OCI-LY1 (cell line): ENCODE results near the gene RANBP17.

ENCODE experiments used
- H2AFZ ChIP-seq: fragments of 200-600 bp; sonication (generic), shearing (Covaris generic); 2 replicates; pipeline ENCODE4 v1.6.0; 2014; ENCODE audit warnings: antibody characterized with exemption, mild to moderate bottlenecking, low read length
- H3F3A ChIP-seq: fragments of 200-600 bp; sonication (generic), shearing (Covaris generic); 2 replicates; pipeline ENCODE4 v1.6.0; 2014; ENCODE audit warnings: mild to moderate bottlenecking, antibody characterized with exemption, low read length, moderate library complexity; ENCODE audit not compliant: insufficient read depth
- H3K27ac ChIP-seq: fragments of 200-600 bp; sonication (generic); 2 replicates; pipeline ENCODE4 v1.5.1; 2014; ENCODE audit warnings: low read length, mixed run types, mild to moderate bottlenecking, low read depth; ENCODE audit not compliant: poor library complexity, severe bottlenecking
- H3K27me3 ChIP-seq: fragments of 200-600 bp; sonication (generic); 2 replicates; pipeline ENCODE4 v1.6.0; 2014; ENCODE audit warnings: antibody characterized with exemption, mild to moderate bottlenecking, low read length, moderate library complexity; ENCODE audit not compliant: insufficient read depth
- H3K36me3 ChIP-seq: fragments of 200-600 bp; sonication (generic); 2 replicates; pipeline ENCODE4 v1.6.1; 2014; ENCODE audit warnings: mild to moderate bottlenecking, antibody characterized with exemption, low read length, moderate library complexity, mixed read lengths; ENCODE audit not compliant: insufficient read depth
- H3K4me1 ChIP-seq: fragments of 200-600 bp; sonication (generic); 2 replicates; pipeline ENCODE4 v1.5.1; 2014; ENCODE audit warnings: mild to moderate bottlenecking, low read length, moderate library complexity; ENCODE audit not compliant: insufficient read depth, severe bottlenecking
- H3K4me2 ChIP-seq: fragments of 200-600 bp; sonication (generic), shearing (Covaris generic); 2 replicates; pipeline ENCODE4 v1.6.1; 2014; ENCODE audit warnings: low read length
- H3K4me3 ChIP-seq: fragments of 200-600 bp; sonication (generic); 2 replicates; pipeline ENCODE4 v1.5.1; 2014; ENCODE audit warnings: low read length, low read depth, mild to moderate bottlenecking, mixed read lengths; ENCODE audit not compliant: poor library complexity, severe bottlenecking
- H3K79me2 ChIP-seq: fragments of 200-600 bp; shearing (Covaris generic); 2 replicates; pipeline ENCODE4 v1.6.1; 2016; ENCODE audit warnings: mixed run types, low read length, mixed read lengths; ENCODE audit not compliant: insufficient read depth
- H3K9ac ChIP-seq: fragments of 200-600 bp; sonication (generic), shearing (Covaris generic); 2 replicates; pipeline ENCODE4 v1.6.1; 2014; ENCODE audit warnings: mild to moderate bottlenecking, low read length, mixed read lengths
- H3K9me2 ChIP-seq: fragments of 200-600 bp; sonication (generic), shearing (Covaris generic); 2 replicates; pipeline ENCODE4 v1.6.1; 2014; ENCODE audit warnings: low read depth, mild to moderate bottlenecking, low read length, mixed read lengths
- H3K9me3 ChIP-seq: fragments of 200-600 bp; shearing (Covaris generic); 2 replicates; pipeline ENCODE4 v1.6.1; 2014; ENCODE audit warnings: low read length, mixed read lengths
- H4K20me1 ChIP-seq: fragments of 200-600 bp; sonication (generic), shearing (Covaris generic); 2 replicates; pipeline ENCODE4 v1.6.0; 2016; ENCODE audit warnings: mild to moderate bottlenecking, low read length; ENCODE audit not compliant: insufficient read depth
- CTCF ChIP-seq: fragments of 200-600 bp; sonication (generic), shearing (Covaris generic); IDR thresholded peaks from 2 replicates; pipeline ENCODE4 v1.5.1; 2017; ENCODE audit warnings: mild to moderate bottlenecking, antibody characterized with exemption, low read length, moderate library complexity, mixed read lengths
- EZH2 ChIP-seq: fragments of 200-600 bp; sonication (generic), shearing (Covaris generic); IDR thresholded peaks from 2 replicates; pipeline ENCODE4 v1.8.0; 2017; ENCODE audit warnings: borderline replicate concordance, mixed run types, mild to moderate bottlenecking, antibody characterized with exemption, low read length, moderate library complexity, mixed read lengths

The RANBP17 gene

GRCh38 chr5:171010816-171011215 is 149.0 kb downstream of the RANBP17 start:
- Histone ChIP-seq H3K27ac (no peak overlapping the region), H3K79me2 (no peaks in the 10 kb centered on the region), H3K4me3 (no peak overlapping the region), H3K4me1 (no peaks in the 10 kb centered on the region), H3K4me2 (no peak overlapping the region), H2AFZ (no peak overlapping the region), H4K20me1 (no peaks in the 10 kb centered on the region), H3K9me3 (no peaks in the 10 kb centered on the region), H3K27me3 (no peaks in the 10 kb centered on the region), H3F3A (no peaks in the 10 kb centered on the region), H3K9ac (no peak overlapping the region), H3K36me3 (no peaks in the 10 kb centered on the region), H3K9me2 (no peaks in the 10 kb centered on the region)
- no peak for TF ChIP-seq EZH2

GRCh38 chr5:171023508-171023907 is 161.7 kb downstream of the RANBP17 start:
- Histone ChIP-seq H3K4me3 (no peak overlapping the region), H4K20me1 (no peaks in the 10 kb centered on the region), H3K36me3 (no peaks in the 10 kb centered on the region), H3K9me3 (no peaks in the 10 kb centered on the region), H3K27ac (no peak overlapping the region), H2AFZ (no peak overlapping the region), H3F3A (no peaks in the 10 kb centered on the region), H3K9me2 (no peaks in the 10 kb centered on the region), H3K27me3 (no peaks in the 10 kb centered on the region), H3K79me2 (no peaks in the 10 kb centered on the region), H3K4me2 (no peak overlapping the region), H3K4me1 (no peaks in the 10 kb centered on the region), H3K9ac (no peak overlapping the region)
- TF ChIP-seq EZH2 (no peak), CTCF (no peak)

- Histone ChIP-seq H3K4me2 (no peak overlapping the region), H3K27ac (no peak overlapping the region), H3K4me3 (no peak overlapping the region), H3K9me2 (no peaks in the 10 kb centered on the region), H3K9me3 (no peaks in the 10 kb centered on the region), H3F3A (no peaks in the 10 kb centered on the region), H3K36me3 (no peaks in the 10 kb centered on the region), H3K79me2 (no peaks in the 10 kb centered on the region), H3K4me1 (no peaks in the 10 kb centered on the region), H3K9ac (no peak overlapping the region), H2AFZ (no peak overlapping the region), H3K27me3 (no peaks in the 10 kb centered on the region), H4K20me1 (no peaks in the 10 kb centered on the region)
- TF ChIP-seq CTCF (no peak), EZH2 (no peak)
These were observed 162.3 kb downstream of the RANBP17 start for GRCh38 chr5:171024084-171024483.

GRCh38 chr5:171029401-171029800 is 167.6 kb downstream of the RANBP17 start:
- H3K4me2 ChIP-seq, result no peak overlapping the region
- no peak overlapping the region for H2AFZ ChIP-seq
- no peaks in the 10 kb centered on the region for H3K79me2 ChIP-seq
- no peaks in the 10 kb centered on the region for H4K20me1 ChIP-seq
- H3K9me3 ChIP-seq, result no peaks in the 10 kb centered on the region
- no peak overlapping the region for H3K4me3 ChIP-seq
- H3F3A ChIP-seq, result no peaks in the 10 kb centered on the region
- H3K36me3 ChIP-seq, result no peaks in the 10 kb centered on the region
- no peaks in the 10 kb centered on the region for H3K27me3 ChIP-seq
- TF ChIP-seq EZH2, result no peak
- TF ChIP-seq CTCF, result no peak
- no peaks in the 10 kb centered on the region for H3K9me2 ChIP-seq
- H3K4me1 ChIP-seq, result no peaks in the 10 kb centered on the region
- no peak overlapping the region for H3K27ac ChIP-seq
- H3K9ac ChIP-seq, result no peak overlapping the region
